GM19193 (cell line): ENCODE data around the gene CAGE1.

Source experiments
- POLR2A ChIP-seq: IDR thresholded peaks from 4 replicates; pipeline ENCODE4 v1.6.1; 2011; ENCODE audit not compliant: insufficient read depth, insufficient read length; ENCODE audit errors: extremely low read depth

The CAGE1 gene

GRCh38 chr6:7389451-7390225 is at the start of gene CAGE1, which contains the start of gene RIOK1:
Gene CAGE1, minus strand, starts transcription at chr6:7389742. Its CDS starts 2,569 bp downstream, at chr6:7387173.
Gene RIOK1, plus strand, starts transcription at chr6:7389808. Its CDS starts 195 bp downstream, at chr6:7390003.
- TF ChIP-seq POLR2A = peak; percentile 99

- TF ChIP-seq POLR2A = no peak
Measured at GRCh38 chr6:7439228-7439627, 49.7 kb upstream of the CAGE1 start.

GRCh38 chr6:7438011-7438410 is 48.5 kb upstream of the CAGE1 start:
- TF ChIP-seq POLR2A = no peak

- no peak for TF ChIP-seq POLR2A
Measured at GRCh38 chr6:7434672-7435071, 45.1 kb upstream of the CAGE1 start.

- no peak for TF ChIP-seq POLR2A
Measured at GRCh38 chr6:7433121-7433617, 43.6 kb upstream of the CAGE1 start.

- TF ChIP-seq POLR2A = no peak
Measured at GRCh38 chr6:7432391-7433120, 43.0 kb upstream of the CAGE1 start.

GRCh38 chr6:7431674-7432390 is 42.3 kb upstream of the CAGE1 start:
- TF ChIP-seq POLR2A = no peak

- no peak for TF ChIP-seq POLR2A
Measured at GRCh38 chr6:7431313-7431673, 41.8 kb upstream of the CAGE1 start.

- no peak for TF ChIP-seq POLR2A
Measured at GRCh38 chr6:7426447-7427169, 37.1 kb upstream of the CAGE1 start.

- TF ChIP-seq POLR2A = no peak
Measured at GRCh38 chr6:7425808-7426190, 36.3 kb upstream of the CAGE1 start.

GRCh38 chr6:7424967-7425807 is 35.6 kb upstream of the CAGE1 start:
- no peak for TF ChIP-seq POLR2A

GRCh38 chr6:7424058-7424457 is 34.5 kb upstream of the CAGE1 start:
- no peak for TF ChIP-seq POLR2A

GRCh38 chr6:7421066-7421465 is 31.5 kb upstream of the CAGE1 start:
- no peak for TF ChIP-seq POLR2A

GRCh38 chr6:7419065-7419464 is 29.5 kb upstream of the CAGE1 start:
- no peak for TF ChIP-seq POLR2A

- TF ChIP-seq POLR2A = no peak
Measured at GRCh38 chr6:7418238-7418905, 28.8 kb upstream of the CAGE1 start.
